RWPE1 (cell line): ENCODE results near the gene ACBD7.
A peak's percentile ranks its signal among the peaks of the same experiment; 100 is the strongest.

Source experiments
- CTCF ChIA-PET: fragments of 350-600 bp; sonication (Branson Sonifier 250); formaldehyde crosslinking; extraction: SDS; loops from one replicate; lab custom pipeline; 2021; lab: Yijun Ruan, JAX
- POLR2A ChIA-PET: fragments of 400-600 bp; formaldehyde crosslinking; extraction: SDS; loops from one replicate; lab custom pipeline; 2020; ENCODE audit warnings: antibody characterized with exemption; ENCODE audit not compliant: low non-redundant PET; lab: Yijun Ruan, JAX
- DNase-seq: peaks from one replicate; pipeline ENCODE4 v3.0.0; 2012; ENCODE audit warnings: low spot score
- H3K27ac ChIP-seq: fragments of 450-650 bp; 2 replicates; pipeline ENCODE4 v1.5.1; 2017
- CTCF ChIP-seq: fragments of 450-650 bp; conservative IDR thresholded peaks from 2 replicates; pipeline ENCODE4 v1.5.1; 2017; ENCODE audit warnings: low read depth, mild to moderate bottlenecking

ACBD7 gene

GRCh38 chr10:15124190-15124589 is 35.6 kb upstream of the ACBD7 start:
- DNase-seq, result no peak
- H3K27ac ChIP-seq, result peak overlapping the region; percentile 40; the same call in 1 of the 2 replicates
- CTCF ChIA-PET, result no interaction called here
- TF ChIP-seq CTCF, result no peak
- POLR2A ChIA-PET, result no interaction called here

GRCh38 chr10:15123749-15124184 is 35.2 kb upstream of the ACBD7 start:
- POLR2A ChIA-PET, result no interaction called here
- CTCF ChIA-PET, result no interaction called here
- no peak overlapping the region for H3K27ac ChIP-seq
- peak; percentile 66 for DNase-seq
- no peak for TF ChIP-seq CTCF

GRCh38 chr10:15122477-15123030 is 34.0 kb upstream of the ACBD7 start:
- CTCF ChIA-PET, result no interaction called here
- no peak overlapping the region for H3K27ac ChIP-seq
- TF ChIP-seq CTCF, result no peak
- DNase-seq, result no peak
- POLR2A ChIA-PET, result no interaction called here

- POLR2A ChIA-PET, result no interaction called here
- TF ChIP-seq CTCF, result no peak
- H3K27ac ChIP-seq, result no peak overlapping the region
- DNase-seq, result no peak
- CTCF ChIA-PET, result no interaction called here
Observed at GRCh38 chr10:15121707-15122106, 33.1 kb upstream of the ACBD7 start.

- ChIA-PET CTCF (interaction anchor here (1.2 kb wide), 1 partner anchor 14 kb away, joined by 3 read pairs; no protein-coding TSS in a partner anchor), POLR2A (no interaction called here)
- no peak for TF ChIP-seq CTCF
- DNase-seq, result peak; percentile 78
- H3K27ac ChIP-seq, result no peak overlapping the region; the same call in 1 of the 2 replicates
Observed at GRCh38 chr10:15120523-15120922, 31.9 kb upstream of the ACBD7 start.

- POLR2A ChIA-PET, result no interaction called here
- no peak for DNase-seq
- no peak for TF ChIP-seq CTCF
- CTCF ChIA-PET, result no interaction called here
- H3K27ac ChIP-seq, result no peak overlapping the region
Observed at GRCh38 chr10:15118615-15119014, 30.0 kb upstream of the ACBD7 start.

GRCh38 chr10:15116225-15116624 is 27.6 kb upstream of the ACBD7 start:
- TF ChIP-seq CTCF, result no peak
- CTCF ChIA-PET, result interaction anchor here (0.6 kb wide), 1 partner anchor 34 kb away, joined by 3 read pairs; no protein-coding TSS in a partner anchor
- POLR2A ChIA-PET, result no interaction called here
- no peak for DNase-seq
- no peak overlapping the region for H3K27ac ChIP-seq
